Parathyroid adenoma (tissue), 2 donors: ENCODE measurements around the gene WSCD2.

Experiments
- H2AFZ ChIP-seq: fragments of 300-600 bp; sonication (generic); one replicate; pipeline ENCODE4 v1.7.0; 2017; ENCODE audit warnings: antibody characterized with exemption, mild to moderate bottlenecking
- H3K27ac ChIP-seq: fragments of 300-600 bp; sonication (generic); one replicate; pipeline ENCODE4 v1.7.0; 2017
- H3K27me3 ChIP-seq: fragments of 300-600 bp; sonication (generic); one replicate; pipeline ENCODE4 v1.7.0; 2017; ENCODE audit warnings: low read length; ENCODE audit not compliant: control insufficient read depth, insufficient read depth
- H3K36me3 ChIP-seq: fragments of 300-600 bp; sonication (generic); one replicate; pipeline ENCODE4 v1.7.0; 2017; ENCODE audit warnings: low read length; ENCODE audit not compliant: control insufficient read depth, insufficient read depth
- H3K4me1 ChIP-seq: fragments of 300-600 bp; sonication (generic); one replicate; pipeline ENCODE4 v1.7.0; 2017; ENCODE audit warnings: control low read depth
- H3K4me2 ChIP-seq: fragments of 300-600 bp; sonication (generic); one replicate; pipeline ENCODE4 v1.7.0; 2017; ENCODE audit warnings: low read length
- H3K4me3 ChIP-seq: fragments of 300-600 bp; sonication (generic); one replicate; pipeline ENCODE4 v1.7.0; 2017; ENCODE audit warnings: low read depth, low read length
- H3K79me2 ChIP-seq: fragments of 300-600 bp; sonication (generic); one replicate; pipeline ENCODE4 v1.7.0; 2017; ENCODE audit warnings: control low read depth
- H3K9ac ChIP-seq: fragments of 300-600 bp; sonication (generic); one replicate; pipeline ENCODE4 v1.7.0; 2017; ENCODE audit warnings: mild to moderate bottlenecking
- H3K9me3 ChIP-seq: fragments of 300-600 bp; sonication (generic); one replicate; pipeline ENCODE4 v1.7.0; 2017; ENCODE audit warnings: low read length; ENCODE audit not compliant: control insufficient read depth
- CTCF ChIP-seq: fragments of 300-600 bp; sonication (generic); IDR thresholded peaks from one replicate; pipeline ENCODE4 v1.7.0; 2017; ENCODE audit warnings: antibody characterized with exemption, mild to moderate bottlenecking
- donor health status: primary hyperparathyroidism.

WSCD2 gene

GRCh38 chr12:108109954-108110353 lies 19.1 kb upstream of the WSCD2 start:
- no peaks in the 10 kb centered on the region for H3K79me2 ChIP-seq
- H3K36me3 ChIP-seq, result no peaks in the 10 kb centered on the region
- H3K9me3 ChIP-seq, result no peaks in the 10 kb centered on the region
- no peaks in the 10 kb centered on the region for H3K4me1 ChIP-seq
- H3K4me2 ChIP-seq, result no peak overlapping the region
- no peak for TF ChIP-seq CTCF
- H3K9ac ChIP-seq, result no peak overlapping the region
- no peak overlapping the region for H2AFZ ChIP-seq
- H3K27me3 ChIP-seq, result no peaks in the 10 kb centered on the region
- no peak overlapping the region for H3K27ac ChIP-seq
- no peak overlapping the region for H3K4me3 ChIP-seq

DNA sequence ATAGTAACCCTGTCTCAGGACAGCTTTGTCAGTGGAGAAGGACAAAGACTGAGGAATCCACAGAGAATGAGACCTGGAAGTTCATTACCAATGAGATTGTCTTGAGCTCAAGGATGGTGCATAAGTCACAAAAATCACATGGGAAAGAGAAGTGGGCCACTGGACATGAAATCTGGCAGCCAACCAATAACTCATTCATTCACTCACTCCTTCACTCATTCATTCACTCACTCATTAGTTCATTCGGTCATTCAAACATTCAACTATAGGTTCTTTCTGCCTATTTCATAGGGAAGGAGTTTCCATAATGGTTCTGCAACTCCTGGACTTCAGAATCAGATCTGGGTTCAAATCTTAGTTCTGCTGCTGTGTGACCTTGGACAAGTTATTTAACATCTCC lies 18.2 kb upstream of the WSCD2 start:
- Histone ChIP-seq H3K79me2 (no peaks in the 10 kb centered on the region), H3K36me3 (no peaks in the 10 kb centered on the region)

GRCh38 chr12:108112832-108113556 lies 16.1 kb upstream of the WSCD2 start:
- H3K4me3 ChIP-seq, result no peak overlapping the region
- H3K36me3 ChIP-seq, result no peaks in the 10 kb centered on the region
- H3K4me2 ChIP-seq, result no peak overlapping the region
- no peaks in the 10 kb centered on the region for H3K27me3 ChIP-seq
- H3K9ac ChIP-seq, result no peak overlapping the region
- no peak for TF ChIP-seq CTCF
- H3K4me1 ChIP-seq, result no peaks in the 10 kb centered on the region
- no peak overlapping the region for H3K27ac ChIP-seq
- H3K9me3 ChIP-seq, result no peaks in the 10 kb centered on the region
- no peaks in the 10 kb centered on the region for H3K79me2 ChIP-seq
- no peak overlapping the region for H2AFZ ChIP-seq

More for the DNA sequence above, 18.2 kb upstream of the WSCD2 start:
- Histone ChIP-seq H3K4me3 (no peak overlapping the region), H3K9me3 (no peaks in the 10 kb centered on the region), H3K27ac (no peak overlapping the region), H3K27me3 (no peaks in the 10 kb centered on the region), H3K4me1 (no peaks in the 10 kb centered on the region), H2AFZ (no peak overlapping the region), H3K9ac (no peak overlapping the region), H3K4me2 (no peak overlapping the region)
- no peak for TF ChIP-seq CTCF

DNA sequence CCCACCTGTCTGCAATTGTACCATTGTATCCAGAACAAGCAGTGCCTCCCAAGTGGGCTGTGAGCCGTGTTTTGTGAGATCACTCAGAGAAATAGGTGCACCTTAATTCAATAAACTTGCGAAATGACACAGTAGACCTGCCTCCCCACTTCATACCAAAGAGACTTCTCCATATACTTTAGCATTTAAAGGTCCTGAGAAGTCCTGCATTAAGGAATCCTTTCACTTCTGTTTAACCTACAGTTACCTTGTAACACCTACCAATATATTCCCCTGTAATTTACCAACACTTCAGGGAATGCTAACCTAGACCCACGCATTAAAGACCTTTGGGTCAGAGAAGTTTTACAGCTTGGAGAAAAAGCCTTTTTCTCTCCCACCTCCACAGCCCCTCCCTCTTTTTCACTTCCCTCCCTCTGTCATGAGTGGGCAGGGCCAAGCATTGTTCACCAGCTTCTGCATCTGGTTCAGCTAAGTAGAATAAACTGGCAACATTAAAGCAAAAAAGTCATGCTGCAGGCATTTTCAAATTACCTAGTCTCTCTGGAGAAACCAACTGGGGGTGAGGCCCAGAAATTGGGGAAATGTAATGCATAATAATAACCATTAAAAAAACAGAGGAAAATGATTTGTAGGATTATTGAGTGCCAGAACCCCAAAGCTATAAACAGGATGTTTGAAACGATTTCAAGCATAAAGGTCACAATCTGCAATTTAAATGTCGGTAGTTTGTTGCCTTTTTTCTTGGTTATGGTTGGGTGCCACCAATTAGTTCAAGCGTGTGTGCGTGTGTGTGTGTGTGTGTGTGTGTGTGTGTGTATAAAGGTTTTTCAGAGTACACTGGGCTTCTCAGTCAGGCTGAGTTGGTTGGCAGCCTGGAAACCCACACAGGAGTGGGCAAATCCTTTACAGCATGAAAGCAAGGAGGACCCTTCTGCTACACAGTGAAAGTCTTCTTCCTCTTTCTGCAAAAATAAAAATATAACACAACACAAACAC lies 13.7 kb upstream of the WSCD2 start:
- Histone ChIP-seq H3K9me3 (no peaks in the 10 kb centered on the region), H3K79me2 (no peaks in the 10 kb centered on the region), H3K4me1 (peaks cover 5% of the 10 kb centered on the region), H3K36me3 (no peaks in the 10 kb centered on the region), H3K27ac (no peak overlapping the region), H3K4me2 (no peak overlapping the region), H3K4me3 (no peak overlapping the region), H3K9ac (no peak overlapping the region), H3K27me3 (no peaks in the 10 kb centered on the region), H2AFZ (no peak overlapping the region)
- TF ChIP-seq CTCF, result no peak
